Ectodermal cell (in vitro differentiated cells): ENCODE measurements around the gene PRR5.
"Not testable (repeated sequence)": the region's sequence is repeated elsewhere in the genome, so short reads cannot be mapped to it uniquely, and the experiment has no call there.

ENCODE experiments used
- H3K27ac ChIP-seq: 2 replicates; pipeline ENCODE4 v1.7.0; 2013; ENCODE audit warnings: mild to moderate bottlenecking, low read depth, low read length; ENCODE audit not compliant: insufficient read depth, poor library complexity, severe bottlenecking
- H3K27me3 ChIP-seq: 2 replicates; pipeline ENCODE4 v1.7.0; 2013; ENCODE audit warnings: mild to moderate bottlenecking, low read length; ENCODE audit not compliant: insufficient read depth, control insufficient read depth, poor library complexity, severe bottlenecking
- H3K36me3 ChIP-seq: one replicate; pipeline ENCODE4 v1.7.0; 2013; ENCODE audit warnings: low read length; ENCODE audit not compliant: control insufficient read depth, insufficient read depth
- H3K4me1 ChIP-seq: one replicate; pipeline ENCODE4 v1.7.0; 2013; ENCODE audit warnings: low read length; ENCODE audit not compliant: control insufficient read depth, insufficient read depth
- H3K4me3 ChIP-seq: 2 replicates; pipeline ENCODE4 v1.7.0; 2013; ENCODE audit warnings: low read depth, low read length, control low read depth; ENCODE audit not compliant: insufficient read depth
- H3K9me3 ChIP-seq: 2 replicates; pipeline ENCODE4 v1.7.0; 2013; ENCODE audit warnings: mild to moderate bottlenecking, low read length, moderate library complexity; ENCODE audit not compliant: control insufficient read depth
- WGBS, 2 experiments: methylation state at CpG; one replicate each; pipeline ENCODE4 v1.1.7; 2013; ENCODE audit warnings: missing lambda C conversion rate in 2 of 2; 5-methylcytosine and 5-hydroxymethylcytosine counted together

The PRR5 gene

DNA sequence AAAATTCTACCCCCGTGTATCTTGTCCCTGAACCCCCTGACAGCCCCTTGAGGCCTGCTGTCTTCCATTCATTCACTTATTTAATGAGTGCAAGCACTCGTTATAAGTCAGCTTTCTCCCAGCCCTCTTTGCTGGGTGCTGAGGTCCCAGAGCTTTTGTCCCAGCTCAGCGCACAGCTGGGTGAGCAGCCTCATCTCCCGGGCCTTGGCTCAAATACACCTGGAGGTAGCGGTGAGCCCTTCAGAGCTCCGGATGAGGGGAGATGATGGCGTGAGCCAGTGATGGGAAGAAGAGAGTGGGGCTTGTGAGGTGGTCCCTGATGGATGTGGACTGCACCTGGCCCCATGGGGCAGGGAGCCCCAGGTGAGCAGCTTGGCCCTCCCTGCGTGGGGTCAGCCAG is 32.3 kb downstream of the PRR5 start:
- H3K27me3 ChIP-seq, result no peaks in the 10 kb centered on the region
- no peaks in the 10 kb centered on the region for H3K36me3 ChIP-seq
- no peaks in the 10 kb centered on the region for H3K9me3 ChIP-seq
- H3K4me3 ChIP-seq, result no peak overlapping the region
- H3K27ac ChIP-seq, result no peak overlapping the region
- peaks cover 15% of the 10 kb centered on the region for H3K4me1 ChIP-seq
- WGBS, 2 experiments, result 82 to 85% methylated on average over 8 of the region's 8 CpGs

DNA sequence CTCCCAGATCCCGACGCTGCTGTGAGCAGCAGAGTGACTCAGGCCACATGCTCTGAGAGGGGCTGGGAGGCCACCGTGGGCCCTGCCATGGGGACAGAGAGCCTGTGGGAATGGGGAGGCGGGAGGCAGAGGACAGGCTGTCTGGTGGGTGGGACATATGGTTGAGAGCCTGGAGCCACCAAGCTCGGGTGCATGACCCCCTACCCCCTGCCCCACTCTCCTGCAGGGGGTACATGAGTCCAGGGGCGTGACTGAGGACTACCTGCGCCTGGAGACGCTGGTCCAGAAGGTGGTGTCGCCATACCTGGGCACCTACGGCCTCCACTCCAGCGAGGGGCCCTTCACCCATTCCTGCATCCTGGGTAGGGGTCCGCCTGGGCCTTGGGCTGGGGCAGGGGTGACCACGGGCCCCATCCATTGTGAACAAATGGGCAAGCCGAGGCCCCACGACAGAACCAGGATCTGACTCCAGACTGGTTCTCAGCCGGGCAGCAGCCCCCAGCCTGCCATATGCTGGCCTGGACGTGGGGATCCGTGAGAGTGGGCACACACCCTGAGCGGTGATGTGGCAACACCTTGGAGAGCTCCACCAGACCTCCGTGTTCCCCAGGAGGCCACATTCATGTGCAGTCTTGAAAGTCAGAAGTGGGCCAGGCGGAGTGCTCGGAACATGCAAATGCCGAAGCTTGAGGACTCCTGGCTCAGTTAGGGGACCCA is 33.0 kb downstream of the PRR5 start:
- no peak overlapping the region for H3K4me3 ChIP-seq
- H3K36me3 ChIP-seq, result no peaks in the 10 kb centered on the region
- 86 to 88% methylated on average over 23 of the region's 23 CpGs for WGBS, 2 experiments
- peaks cover 14% of the 10 kb centered on the region for H3K4me1 ChIP-seq
- no peaks in the 10 kb centered on the region for H3K27me3 ChIP-seq
- no peaks in the 10 kb centered on the region for H3K9me3 ChIP-seq
- H3K27ac ChIP-seq, result no peak overlapping the region

DNA sequence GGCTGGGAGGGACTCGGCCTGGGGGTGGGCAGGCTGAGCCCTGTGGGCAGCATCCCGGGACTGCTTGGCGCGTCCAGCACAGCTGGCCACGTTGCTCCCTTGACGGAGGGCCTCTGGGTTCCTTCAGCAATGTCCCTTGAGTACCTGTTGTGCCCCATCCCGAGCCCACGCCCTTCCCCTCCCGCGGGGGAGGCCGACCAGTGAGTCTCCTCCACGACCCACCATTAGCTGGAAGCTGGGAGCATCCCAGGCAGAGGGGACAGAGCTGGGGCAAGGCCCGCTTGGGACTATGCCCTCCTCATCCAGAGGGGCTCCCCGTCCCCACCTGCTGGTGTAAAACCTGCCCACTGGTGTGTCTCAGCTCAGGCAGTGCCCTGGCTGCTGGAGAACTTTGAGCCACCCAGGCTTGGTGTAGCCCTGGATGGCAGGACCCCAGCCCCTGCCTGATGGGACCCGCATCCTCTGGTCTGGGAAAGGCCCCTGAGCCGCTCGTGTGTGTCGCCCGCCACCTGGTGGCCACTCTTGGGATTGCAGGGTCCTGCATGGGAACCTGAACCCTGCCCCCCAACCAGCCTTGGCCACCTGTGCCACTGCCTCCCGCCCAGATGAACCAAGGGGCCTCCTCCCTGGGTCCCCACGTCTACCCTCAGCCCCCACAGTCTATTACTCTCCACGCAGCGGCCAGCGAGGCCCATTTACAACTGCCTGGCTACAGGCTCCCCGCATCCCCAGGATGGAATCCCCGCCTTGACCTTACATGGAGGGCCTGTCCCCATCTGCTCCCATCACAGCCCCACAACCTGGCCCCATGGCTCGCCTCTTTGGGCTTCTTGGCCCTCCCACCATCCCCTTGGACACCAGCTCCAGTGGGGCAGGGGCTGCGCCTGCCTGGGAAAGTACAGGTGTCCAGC is 33.8 kb downstream of the PRR5 start:
- Histone ChIP-seq H3K27ac (no peak overlapping the region), H3K27me3 (no peaks in the 10 kb centered on the region), H3K36me3 (no peaks in the 10 kb centered on the region), H3K4me3 (no peak overlapping the region), H3K4me1 (peaks cover 13% of the 10 kb centered on the region), H3K9me3 (no peaks in the 10 kb centered on the region)
- 42% methylated on average over 28 of the region's 28 CpGs for WGBS, 2 experiments

DNA sequence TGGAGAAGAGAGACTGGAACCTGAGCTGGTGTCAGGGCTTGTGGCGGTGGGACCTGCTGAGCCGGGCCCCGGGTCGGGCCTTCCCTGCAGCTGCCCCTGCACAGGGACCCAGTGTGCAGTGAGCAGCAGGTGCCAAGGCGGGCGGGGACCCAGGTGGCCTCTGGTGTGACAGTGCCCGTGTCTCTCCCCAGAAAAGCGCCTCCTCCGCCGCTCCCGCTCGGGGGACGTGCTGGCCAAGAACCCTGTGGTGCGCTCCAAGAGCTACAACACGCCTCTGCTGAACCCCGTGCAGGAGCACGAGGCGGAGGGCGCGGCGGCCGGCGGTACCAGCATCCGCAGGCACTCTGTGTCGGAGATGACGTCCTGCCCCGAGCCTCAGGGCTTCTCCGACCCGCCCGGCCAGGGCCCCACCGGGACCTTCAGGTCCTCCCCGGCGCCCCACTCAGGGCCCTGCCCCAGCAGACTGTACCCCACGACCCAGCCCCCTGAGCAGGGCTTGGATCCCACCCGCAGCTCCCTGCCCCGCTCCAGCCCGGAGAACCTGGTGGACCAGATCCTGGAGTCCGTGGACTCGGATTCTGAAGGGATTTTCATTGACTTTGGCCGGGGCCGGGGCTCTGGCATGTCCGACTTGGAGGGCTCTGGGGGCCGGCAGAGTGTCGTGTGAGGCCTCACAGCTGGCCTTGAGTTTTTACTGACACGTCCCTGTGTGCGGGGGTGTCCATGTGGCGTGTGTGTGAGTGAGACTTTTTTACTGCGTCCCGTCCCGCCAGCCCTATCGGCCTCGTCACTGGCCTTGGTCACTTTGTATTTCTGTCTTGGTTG is 34.8 kb downstream of the PRR5 start:
- WGBS, 2 experiments, result 90% methylated on average over 52 of the region's 52 CpGs

DNA sequence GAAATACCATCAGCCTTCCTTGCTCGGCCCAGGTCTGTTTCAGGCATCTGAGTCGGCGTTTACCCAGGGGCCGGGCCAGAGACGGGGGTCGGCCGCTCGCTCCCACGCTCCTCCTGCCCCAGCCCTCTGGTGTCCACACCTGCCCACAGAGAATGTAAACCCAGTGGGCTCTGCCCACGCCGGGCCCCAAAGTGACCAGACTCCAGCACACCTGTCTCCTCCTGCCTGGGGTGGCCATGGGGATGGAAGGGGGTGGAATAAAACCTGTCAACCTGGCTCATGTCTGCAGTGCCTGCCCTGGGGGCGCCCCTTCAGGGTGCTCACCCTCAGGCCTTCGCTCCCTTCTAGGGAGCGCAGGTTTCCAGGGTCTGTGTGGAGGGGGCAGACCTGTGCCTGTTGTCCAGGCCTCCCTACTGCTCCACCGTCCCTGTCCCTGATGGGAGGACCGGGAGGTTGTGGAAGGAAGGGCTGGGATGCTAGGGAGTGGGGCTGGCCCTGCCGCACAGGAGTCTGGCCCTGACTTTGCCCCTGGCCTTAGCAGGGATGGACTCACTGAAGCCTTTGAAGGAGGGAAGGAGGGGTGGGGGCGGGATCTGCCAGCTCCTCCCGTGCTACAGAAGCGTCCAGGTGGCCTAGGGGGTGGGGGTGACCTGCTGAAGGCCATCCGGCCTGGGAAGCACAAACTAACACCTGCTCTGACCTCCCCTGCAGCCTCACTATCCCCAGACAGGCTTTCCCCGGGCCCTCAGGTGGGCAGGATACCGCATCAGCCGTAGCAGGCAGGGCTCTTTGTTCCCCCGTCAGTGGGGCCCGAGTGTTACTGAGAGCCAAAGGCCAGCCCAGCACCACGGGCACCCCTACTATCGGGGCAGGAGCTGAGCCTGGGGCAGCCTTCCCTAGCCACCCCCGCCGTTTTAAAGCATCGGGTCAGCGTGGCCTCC is 35.7 kb downstream of the PRR5 start:
- Histone ChIP-seq H3K36me3 (no peaks in the 10 kb centered on the region), H3K27me3 (no peaks in the 10 kb centered on the region), H3K9me3 (no peaks in the 10 kb centered on the region), H3K27ac (no peak overlapping the region), H3K4me3 (no peak overlapping the region), H3K4me1 (peaks cover 6% of the 10 kb centered on the region)
- WGBS, 2 experiments, result 65 to 68% methylated on average over 32 of the region's 32 CpGs

More for the DNA sequence above, 34.8 kb downstream of the PRR5 start:
- Histone ChIP-seq H3K27ac (no peak overlapping the region), H3K4me3 (no peak overlapping the region), H3K4me1 (peaks cover 8% of the 10 kb centered on the region), H3K27me3 (no peaks in the 10 kb centered on the region), H3K36me3 (no peaks in the 10 kb centered on the region), H3K9me3 (no peaks in the 10 kb centered on the region)

DNA sequence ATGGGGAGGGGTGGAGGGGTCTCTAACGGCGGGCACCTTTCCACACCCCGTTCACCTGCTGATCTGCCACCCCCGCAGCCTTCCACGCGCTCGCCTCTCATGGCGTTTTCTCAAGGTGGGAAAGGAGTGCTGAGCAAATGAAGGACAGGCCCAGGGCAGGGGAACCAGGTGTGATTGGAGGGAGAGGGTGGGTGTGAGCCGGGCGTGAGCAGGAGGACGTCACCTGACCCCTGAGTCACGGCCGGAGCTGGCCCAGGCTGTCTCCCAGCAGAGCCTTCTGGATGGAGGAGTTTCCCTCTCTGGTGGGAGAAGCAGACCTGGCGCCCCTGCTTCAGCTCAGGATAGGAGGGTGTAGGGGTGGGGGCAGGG is 36.3 kb downstream of the PRR5 start:
- no peak overlapping the region for H3K4me3 ChIP-seq
- H3K36me3 ChIP-seq, result no peaks in the 10 kb centered on the region
- H3K4me1 ChIP-seq, result peaks cover 6% of the 10 kb centered on the region
- no peaks in the 10 kb centered on the region for H3K27me3 ChIP-seq
- H3K9me3 ChIP-seq, result no peaks in the 10 kb centered on the region
- 64 to 71% methylated on average over 14 of the region's 14 CpGs for WGBS, 2 experiments
- H3K27ac ChIP-seq, result no peak overlapping the region

DNA sequence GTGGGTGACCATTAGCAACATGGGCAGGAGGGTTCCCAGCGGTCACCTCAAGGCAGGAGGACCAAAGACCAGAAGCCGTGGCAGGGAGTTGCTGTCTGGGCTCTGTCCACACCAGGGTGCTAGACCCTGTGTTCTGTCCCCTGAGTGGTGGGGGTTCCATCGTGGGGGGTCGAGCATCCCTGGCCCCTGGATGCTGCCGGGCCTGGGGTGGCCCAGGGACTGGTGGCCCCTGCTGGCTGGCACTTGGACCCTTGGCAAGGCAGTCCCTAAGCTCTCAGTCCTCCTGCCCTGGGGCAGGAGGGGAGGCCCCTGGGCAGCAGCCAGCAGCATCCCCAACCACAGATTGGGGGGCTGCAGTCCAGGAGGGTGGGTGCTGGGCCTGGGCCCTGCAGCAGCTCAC is 37.0 kb downstream of the PRR5 start:
- 89 to 92% methylated on average over 5 of the region's 5 CpGs for WGBS, 2 experiments
- H3K4me1 ChIP-seq, result peaks cover 6% of the 10 kb centered on the region
- no peak overlapping the region for H3K4me3 ChIP-seq
- no peaks in the 10 kb centered on the region for H3K9me3 ChIP-seq
- no peaks in the 10 kb centered on the region for H3K27me3 ChIP-seq
- no peaks in the 10 kb centered on the region for H3K36me3 ChIP-seq
- no peak overlapping the region for H3K27ac ChIP-seq

DNA sequence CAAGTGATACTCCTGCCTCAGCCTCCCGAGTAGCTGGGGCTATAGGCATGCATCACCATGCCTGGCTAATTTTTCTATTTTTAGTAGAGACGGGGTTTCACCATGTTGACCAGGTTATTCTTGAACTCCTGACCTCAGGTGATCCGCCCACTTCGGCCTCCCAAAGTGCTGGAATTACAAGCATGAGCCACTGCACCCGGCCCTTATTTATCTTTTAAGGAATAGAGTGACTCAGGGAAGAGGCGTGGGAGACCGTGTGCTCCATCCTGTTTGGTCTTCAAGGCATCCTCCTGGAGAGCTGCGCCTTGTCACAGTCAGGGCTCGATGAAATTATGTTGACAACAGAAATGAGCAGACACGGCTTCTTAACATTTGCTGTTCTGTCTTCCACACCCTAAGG is 37.7 kb downstream of the PRR5 start:
- H3K27ac ChIP-seq, H3K4me3 ChIP-seq: not testable (repeated sequence)
- WGBS, 2 experiments, result 81% methylated on average over 10 of the region's 10 CpGs

DNA sequence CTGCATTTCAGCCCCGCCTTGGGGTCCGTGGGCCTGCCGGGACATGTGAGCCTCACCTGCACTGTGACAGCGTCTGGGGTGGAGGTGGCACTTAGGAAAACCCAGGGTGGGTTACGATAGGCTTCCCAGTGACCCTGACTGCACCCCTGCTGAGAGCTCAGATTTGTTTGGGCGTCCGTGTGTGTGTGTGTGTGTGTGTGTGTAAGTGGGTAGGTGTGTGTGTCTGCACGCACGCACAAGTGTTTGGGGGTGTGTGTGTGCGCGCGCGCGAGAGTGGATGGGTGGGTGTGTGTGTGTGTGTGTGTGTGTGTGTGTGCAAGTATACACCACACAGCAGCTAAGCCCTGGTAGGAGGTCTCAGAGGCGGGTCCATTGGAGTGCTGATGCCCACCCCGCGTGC is 38.3 kb downstream of the PRR5 start:
- Histone ChIP-seq H3K4me3 (no peak overlapping the region), H3K27me3 (no peaks in the 10 kb centered on the region), H3K9me3 (no peaks in the 10 kb centered on the region), H3K27ac (no peak overlapping the region), H3K36me3 (no peaks in the 10 kb centered on the region), H3K4me1 (peaks cover 6% of the 10 kb centered on the region)
- 82 to 85% methylated on average over 17 of the region's 17 CpGs for WGBS, 2 experiments

More for the DNA sequence above, 37.7 kb downstream of the PRR5 start:
- not testable (repeated sequence) for H3K36me3 ChIP-seq, H3K4me1 ChIP-seq, H3K9me3 ChIP-seq, H3K27me3 ChIP-seq
